Epithelial cell of esophagus (primary cell): ENCODE measurements around the gene GPATCH2.
"Not testable (repeated sequence)": the region's sequence is repeated elsewhere in the genome, so short reads cannot be mapped to it uniquely, and the experiment has no call there.

Experiments used
- DNase-seq: peaks from one replicate; pipeline ENCODE4 v3.0.0; 2010; ENCODE audit warnings: low read depth
- H3K4me3 ChIP-seq: 2 replicates; pipeline ENCODE4 v1.5.1; 2011; ENCODE audit warnings: mild to moderate bottlenecking, low read length, control low read depth
- TF ChIP-seq, protein P1 (sequence below): IDR thresholded peaks from 2 replicates; pipeline ENCODE4 v1.5.1; 2011; ENCODE audit warnings: low read depth, mild to moderate bottlenecking, low read length, control low read depth, inconsistent platforms; ENCODE audit not compliant: insufficient read depth; ENCODE audit errors: missing control alignments

The GPATCH2 gene

GRCh38 chr1:217528271-217528670, 102.6 kb downstream of the GPATCH2 start:
- H3K4me3 ChIP-seq = no peak overlapping the region
- DNase-seq = peak; percentile 85
- TF ChIP-seq, protein P1, sequence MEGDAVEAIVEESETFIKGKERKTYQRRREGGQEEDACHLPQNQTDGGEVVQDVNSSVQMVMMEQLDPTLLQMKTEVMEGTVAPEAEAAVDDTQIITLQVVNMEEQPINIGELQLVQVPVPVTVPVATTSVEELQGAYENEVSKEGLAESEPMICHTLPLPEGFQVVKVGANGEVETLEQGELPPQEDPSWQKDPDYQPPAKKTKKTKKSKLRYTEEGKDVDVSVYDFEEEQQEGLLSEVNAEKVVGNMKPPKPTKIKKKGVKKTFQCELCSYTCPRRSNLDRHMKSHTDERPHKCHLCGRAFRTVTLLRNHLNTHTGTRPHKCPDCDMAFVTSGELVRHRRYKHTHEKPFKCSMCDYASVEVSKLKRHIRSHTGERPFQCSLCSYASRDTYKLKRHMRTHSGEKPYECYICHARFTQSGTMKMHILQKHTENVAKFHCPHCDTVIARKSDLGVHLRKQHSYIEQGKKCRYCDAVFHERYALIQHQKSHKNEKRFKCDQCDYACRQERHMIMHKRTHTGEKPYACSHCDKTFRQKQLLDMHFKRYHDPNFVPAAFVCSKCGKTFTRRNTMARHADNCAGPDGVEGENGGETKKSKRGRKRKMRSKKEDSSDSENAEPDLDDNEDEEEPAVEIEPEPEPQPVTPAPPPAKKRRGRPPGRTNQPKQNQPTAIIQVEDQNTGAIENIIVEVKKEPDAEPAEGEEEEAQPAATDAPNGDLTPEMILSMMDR = no peak

GRCh38 chr1:217527151-217527550, 103.7 kb downstream of the GPATCH2 start:
- peak; percentile 75 for DNase-seq
- no peak overlapping the region for H3K4me3 ChIP-seq
- TF ChIP-seq, protein P1 = no peak

DNA sequence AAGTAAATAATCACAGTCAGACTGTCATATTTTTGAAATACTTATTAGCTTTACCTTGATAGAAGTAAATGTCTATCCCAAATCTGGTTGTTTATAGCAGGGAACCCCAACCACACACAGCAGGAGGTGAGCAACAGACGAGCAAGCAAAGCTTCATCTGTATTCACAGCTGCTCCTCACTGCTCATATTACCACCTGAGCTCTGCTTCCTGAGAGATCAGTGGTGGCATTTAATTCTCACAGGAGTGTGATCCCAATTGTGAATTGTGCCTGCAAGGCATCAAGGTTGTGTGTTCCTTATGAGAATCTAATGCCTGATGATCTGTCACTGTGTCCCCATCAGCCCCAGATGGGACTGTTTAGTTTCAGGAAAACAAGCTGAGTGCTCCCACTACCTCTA, 104.3 kb downstream of the GPATCH2 start:
- DNase-seq = peak; percentile 10
- TF ChIP-seq, protein P1 = no peak
- no peak overlapping the region for H3K4me3 ChIP-seq

DNA sequence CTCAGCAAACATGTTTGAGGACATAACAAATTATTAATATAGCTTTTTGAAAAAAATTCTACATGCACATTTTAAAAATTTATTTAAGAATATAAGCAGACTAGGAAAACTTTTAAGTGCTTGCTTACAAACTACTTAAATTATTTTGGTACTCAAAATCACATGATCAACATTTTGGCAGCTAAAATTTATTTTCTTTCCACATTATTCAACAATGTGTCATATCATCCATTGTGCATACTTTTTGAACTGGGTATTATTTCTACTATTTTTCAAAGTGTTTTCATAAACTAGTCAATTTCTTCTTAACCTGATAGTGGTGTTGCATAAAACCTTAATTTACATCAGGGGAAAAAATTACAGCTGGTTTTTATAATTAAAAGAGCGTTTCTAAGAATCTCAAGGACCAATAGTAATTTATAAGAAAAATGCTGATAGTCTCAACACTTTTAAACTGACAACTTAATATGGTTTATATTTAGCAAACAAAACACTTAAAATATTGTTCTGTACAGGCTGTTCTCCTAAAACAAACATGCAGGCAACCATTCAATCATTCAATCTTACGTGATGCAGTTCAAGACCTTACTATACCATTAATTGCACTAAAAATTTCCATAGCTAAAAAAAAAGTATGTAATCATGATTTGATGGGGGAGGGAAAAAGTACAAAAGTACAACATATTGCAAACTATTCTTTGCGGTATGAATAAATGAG, 105.0 kb downstream of the GPATCH2 start:
- DNase-seq = no peak
- H3K4me3 ChIP-seq = no peak overlapping the region
- TF ChIP-seq, protein P1 = no peak

DNA sequence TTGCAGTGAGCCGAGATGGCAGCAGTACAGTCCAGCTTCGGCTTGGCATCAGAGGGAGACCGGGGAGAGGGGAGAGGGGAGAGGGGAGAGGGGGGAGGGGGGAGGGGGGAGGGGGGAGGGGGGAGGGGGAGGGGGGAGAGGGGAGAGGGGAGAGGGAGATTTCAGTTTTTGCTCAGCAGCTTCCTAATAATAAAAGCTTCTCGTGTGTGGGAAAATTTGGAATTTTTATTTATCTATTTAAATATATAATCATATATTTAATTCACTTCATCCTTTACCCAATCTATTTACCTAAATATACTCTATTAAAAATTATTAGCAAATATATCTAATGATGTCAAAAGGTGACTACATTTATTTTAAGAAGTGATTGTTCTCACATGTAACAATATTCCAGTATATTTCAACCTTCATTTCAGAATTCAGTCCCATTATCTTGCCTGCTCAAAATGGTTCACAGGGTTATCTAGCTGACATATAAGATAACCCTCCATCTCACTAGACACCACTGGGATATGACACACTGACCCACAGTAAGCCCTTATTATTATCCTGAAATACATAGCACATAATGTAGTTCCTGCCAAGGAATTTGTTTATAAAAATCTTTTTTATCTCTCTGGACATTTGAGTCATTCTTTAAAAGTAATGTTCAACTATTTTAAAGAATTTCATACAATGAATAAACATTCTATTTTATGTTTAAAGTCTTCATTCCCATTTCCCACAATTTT, 105.9 kb downstream of the GPATCH2 start:
- no peak for DNase-seq
- TF ChIP-seq, protein P1 = no peak
- no peak overlapping the region for H3K4me3 ChIP-seq

DNA sequence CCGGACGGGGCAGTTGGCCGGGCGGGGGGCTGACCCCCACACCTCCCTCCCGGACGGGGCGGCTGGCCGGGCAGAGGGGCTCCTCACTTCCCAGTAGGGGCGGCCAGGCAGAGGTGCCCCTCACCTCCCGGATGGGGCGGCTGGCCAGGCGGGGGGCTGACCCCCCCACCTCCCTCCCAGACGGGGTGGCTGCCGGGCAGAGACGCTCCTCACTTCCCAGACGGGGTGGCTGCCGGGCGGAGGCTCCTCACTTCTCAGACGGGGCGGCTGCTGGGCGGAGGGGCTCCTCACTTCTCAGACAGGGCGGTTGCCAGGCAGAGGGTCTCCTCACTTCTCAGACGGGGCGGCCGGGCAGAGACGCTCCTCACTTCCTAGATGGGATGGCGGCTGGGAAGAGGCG, 107.0 kb downstream of the GPATCH2 start:
- DNase-seq, H3K4me3 ChIP-seq: not testable (repeated sequence)

GRCh38 chr1:217522277-217522676, 108.6 kb downstream of the GPATCH2 start:
- no peak for DNase-seq
- no peak overlapping the region for H3K4me3 ChIP-seq
- TF ChIP-seq, protein P1 = no peak
